Measurements from ENCODE around the gene MPPED2.
"Not testable (repeated sequence)": the region's sequence is repeated elsewhere in the genome, so short reads cannot be mapped to it uniquely, and the experiment has no call there.

The MPPED2 gene

DNA sequence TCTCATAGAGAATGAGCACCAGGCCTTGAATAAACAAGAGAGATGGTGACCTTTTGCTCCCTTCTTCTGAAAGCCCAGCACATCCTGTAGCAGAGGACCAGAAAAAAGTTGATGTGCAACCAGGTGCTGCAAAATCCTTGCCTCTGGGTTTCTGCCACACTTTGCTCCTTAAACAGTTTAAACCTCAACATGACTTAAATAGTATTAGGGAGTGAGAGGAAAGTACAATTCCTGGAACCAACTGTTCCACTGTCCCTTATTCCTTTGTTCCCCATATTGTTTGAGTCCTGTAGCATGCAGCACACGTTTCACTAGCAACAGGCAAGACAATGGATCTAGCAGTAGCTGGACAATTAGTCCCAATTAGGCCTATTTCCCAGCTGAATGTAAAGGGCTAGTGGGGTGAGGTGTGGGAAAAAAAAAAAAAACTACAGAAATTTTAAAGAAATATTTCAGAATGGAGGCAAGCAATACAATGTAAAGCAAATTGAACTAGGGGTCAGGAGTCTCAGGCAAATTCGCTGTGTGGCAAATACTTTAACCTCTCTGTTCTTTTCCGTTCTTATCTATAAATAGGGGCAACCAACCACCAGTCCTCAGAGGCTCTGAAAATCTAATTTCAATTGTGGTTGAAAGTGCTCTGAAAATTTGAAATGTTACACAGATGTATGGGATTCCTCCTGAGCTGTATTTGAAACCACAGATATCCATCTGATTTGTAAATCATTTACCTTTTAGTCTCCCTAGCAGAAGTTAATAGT lies 6.6 kb downstream of the MPPED2 start:
- no peak for DNase-seq (ENCODE audit: low read depth, low spot score)

DNA sequence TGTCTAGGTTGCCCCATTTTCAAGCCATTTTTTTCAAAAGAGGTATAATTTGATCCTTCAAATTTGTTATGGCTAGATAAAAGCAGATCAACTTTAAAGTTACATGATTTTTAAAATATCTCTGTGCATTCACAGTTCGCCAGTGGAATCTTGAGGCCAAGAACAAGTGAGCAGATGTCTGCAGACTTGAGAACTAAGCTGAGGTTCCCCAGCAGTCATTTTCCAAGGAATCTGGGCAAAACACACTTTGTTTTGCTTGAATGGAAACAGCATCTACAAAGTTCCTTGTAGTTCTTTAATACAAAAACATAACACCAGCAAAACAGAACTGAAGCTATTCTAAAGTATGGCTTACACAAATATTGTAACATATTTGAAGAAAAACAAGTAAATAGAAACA lies 7.7 kb downstream of the MPPED2 start:
- DNase-seq (ENCODE audit: low read depth, low spot score), result no peak

DNA sequence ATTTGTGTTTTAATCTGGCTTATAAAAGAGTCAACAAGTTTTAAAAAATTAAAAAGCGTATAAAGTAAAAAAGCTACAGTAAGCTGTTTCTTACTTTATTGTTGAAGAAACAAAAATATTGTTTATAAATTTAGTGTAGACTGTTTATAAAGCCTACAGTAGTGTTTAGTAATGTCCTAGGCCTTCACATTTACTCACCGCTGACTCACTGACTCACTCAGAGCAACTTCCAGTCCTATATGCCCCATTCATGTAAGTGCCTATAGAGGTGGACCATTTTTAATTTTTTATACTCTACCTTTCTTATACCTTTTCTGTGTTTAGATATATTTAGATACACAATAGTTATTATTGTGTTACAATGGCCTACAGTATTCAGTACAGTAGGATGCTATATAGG lies 12.2 kb downstream of the MPPED2 start:
- DNase-seq (ENCODE audit: low read depth, low spot score), result no peak

DNA sequence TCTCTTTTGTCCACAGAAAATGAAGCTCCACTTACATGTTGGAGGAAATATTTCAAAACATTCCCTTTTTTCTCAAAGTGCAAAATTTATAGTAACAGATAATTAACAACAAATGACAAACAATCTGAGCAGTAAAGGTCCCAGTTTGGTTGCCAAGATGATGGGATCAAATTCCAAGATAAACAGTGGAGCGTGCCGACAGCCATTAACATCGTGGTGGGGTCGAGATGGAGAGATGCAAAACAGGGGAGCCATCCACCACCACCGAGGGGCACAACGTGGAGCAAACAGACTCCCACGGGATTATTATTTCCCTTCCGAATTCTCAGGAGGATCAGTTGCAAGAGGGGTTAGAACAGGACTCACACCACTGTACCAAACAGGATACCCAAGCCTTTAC lies 17.2 kb downstream of the MPPED2 start:
- DNase-seq (ENCODE audit: low read depth, low spot score), result no peak

DNA sequence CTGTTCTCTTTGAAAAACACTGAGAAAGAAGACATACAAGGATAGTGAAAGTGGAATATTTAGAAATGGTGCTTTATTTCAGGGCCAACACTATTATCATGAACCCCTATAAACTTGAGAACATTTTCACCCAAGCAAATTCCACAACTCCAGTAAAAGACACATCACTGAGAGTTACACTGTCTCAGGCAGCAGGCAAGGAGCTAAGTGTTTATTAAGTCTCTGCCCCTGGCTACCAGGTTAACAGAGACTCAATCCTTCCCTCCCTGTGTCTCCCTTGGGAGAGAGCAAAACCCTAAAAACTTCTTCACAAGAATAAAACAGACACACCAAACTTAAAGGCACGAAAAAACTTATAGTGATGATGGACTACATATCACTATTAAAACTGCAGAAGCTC lies 18.5 kb downstream of the MPPED2 start:
- no peak for DNase-seq (ENCODE audit: low read depth, low spot score)

DNA sequence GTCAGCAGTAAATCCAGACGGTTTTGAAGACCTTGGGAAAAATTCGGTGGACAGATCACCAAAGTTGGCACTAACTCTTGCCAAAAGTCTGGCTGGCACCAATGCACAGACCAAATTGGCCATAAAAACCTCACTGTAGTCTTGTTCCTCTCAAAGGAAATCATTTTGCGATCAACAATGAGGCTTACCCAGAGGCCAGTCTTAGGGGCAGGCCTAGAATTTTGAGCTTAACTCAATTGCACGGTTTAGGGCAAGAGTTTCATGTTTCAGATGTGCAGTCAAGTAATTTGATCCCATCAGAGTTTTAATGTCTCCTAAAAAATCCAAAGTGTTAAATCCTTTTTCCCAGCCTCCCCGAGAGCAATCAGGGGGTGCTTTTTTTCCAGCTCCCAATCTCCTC lies 19.0 kb downstream of the MPPED2 start:
- DNase-seq (ENCODE audit: low read depth, low spot score), result no peak

DNA sequence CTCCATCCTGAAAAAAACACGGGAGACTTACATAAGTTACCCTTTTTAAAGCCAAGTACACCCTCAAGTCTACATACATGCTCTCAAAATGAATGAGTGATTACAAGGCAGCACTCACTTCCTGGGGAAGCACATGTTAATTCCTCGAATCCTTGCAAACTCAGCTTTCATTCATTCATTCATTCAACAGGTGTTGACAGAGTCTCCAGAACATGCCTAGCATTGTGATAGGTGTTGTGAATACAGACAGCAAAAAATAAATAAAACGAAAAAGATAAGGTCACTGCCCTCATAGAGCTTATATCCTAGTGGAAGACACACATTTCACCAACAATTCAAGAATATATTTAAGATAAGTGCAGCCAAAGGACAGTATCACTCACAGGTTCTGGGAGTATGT lies 19.7 kb downstream of the MPPED2 start:
- DNase-seq (ENCODE audit: low read depth, low spot score), result no peak

DNA sequence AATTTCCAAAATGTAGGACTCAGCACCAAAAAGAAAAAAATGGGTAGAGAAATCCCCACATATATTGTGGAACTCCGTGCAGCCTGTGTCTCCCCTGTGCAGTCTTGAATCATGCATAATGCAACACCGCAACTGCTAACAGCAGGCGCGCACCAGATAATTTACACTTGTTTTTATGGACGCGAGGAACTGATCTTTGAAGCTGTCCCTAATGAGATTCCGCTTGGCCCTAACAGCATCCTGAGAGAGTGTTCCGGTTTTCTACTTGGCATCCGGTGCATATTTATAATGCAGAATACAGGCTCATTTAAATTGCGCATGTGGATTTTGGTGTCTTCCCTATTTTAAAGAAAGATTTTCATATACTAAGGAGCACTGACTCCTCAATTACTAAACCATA lies 21.1 kb downstream of the MPPED2 start:
- no peak for DNase-seq (ENCODE audit: low read depth, low spot score)

DNA sequence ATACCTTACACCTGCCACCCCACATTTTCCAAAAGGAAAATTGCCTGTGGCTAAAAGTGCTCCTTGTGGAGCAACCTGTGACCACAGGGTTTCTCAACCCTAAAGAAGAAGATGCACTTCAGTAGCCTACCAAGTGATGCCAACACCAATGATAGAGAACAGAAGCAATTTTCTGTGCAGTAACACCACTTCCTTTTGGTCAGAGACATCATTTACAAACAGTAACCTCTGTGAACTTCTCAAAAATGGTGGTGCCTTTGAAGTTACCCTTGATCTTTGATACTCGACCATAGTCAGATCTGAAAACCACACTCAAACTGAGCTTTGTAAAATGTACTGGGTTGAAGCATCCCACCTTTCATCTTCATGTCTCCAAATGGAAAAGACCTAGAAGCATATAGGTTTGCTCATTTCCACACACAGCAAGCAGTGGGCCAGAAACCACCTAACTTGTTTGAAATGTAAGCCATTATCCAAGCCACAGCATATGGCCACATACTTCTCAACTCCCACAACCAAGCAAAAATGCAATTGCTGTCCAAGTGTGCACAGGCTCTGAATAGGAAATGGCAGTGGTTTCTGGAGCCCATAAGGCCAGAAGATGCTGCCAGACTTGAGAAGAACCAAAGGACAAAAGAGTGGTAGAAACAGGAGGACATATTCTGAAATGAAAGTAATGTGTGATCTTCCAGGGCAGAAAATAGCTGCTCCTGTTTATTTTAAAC lies 24.3 kb downstream of the MPPED2 start:
- no peak for DNase-seq (ENCODE audit: low read depth, low spot score)

DNA sequence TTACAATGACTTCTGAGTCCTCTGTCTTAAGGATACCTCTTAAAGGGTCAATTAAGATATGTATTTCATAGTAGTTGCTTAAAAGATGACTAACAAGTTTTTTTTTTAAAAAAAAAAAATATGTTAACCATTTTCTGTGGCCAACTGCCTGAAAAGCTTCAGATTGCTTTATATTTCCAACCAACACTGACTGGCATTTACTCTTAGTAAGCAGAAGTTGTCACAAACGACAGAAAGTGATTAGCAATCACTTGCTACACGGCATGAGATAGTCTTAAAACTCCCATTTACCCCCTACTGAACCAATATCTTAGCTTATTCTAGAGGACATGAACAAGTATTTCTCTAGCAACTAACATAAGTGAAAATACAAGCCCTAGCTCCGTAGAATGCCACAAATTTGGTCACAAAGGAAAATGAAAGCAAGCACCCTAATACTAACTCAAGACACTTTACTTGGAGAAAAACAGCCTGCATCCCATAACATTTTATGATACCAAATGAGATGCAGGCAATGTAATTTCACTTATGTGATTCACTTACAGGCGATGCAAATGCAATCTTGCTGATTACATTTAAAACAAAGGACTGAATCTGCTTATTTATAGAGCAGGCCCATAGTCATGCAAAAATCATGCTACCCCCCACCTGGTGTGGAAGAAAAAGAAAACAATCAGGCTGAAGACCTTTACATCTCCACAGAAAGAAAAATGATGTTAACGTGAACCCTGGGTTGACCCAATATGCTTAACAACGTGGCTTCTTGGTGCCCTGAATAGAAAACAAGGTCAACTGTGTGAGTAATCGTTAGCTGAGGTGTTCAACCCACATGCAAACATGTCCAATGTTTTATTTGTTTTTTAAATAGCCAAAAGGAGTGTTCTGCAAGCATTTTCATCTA lies 25.7 kb downstream of the MPPED2 start:
- no peak for DNase-seq (ENCODE audit: low read depth, low spot score)

DNA sequence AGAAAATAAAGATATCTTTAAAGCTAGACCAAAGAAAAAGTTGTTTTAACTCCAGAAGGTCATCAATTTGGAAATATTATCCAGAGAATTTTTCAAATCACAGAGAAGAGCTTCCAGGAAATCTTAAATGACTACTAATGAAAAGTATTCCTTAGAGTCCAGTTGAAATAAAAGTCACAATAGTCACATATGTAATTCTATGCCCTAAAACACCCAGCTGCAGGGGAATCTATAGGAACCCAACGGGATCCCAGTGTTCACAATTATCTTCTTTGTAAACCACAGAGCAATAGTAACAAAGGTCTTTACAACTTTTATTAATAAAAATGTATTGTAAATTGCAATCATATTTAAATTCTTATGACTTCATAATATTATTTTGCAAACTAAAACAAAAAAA lies 27.1 kb downstream of the MPPED2 start:
- DNase-seq (ENCODE audit: low read depth, low spot score), result no peak

DNA sequence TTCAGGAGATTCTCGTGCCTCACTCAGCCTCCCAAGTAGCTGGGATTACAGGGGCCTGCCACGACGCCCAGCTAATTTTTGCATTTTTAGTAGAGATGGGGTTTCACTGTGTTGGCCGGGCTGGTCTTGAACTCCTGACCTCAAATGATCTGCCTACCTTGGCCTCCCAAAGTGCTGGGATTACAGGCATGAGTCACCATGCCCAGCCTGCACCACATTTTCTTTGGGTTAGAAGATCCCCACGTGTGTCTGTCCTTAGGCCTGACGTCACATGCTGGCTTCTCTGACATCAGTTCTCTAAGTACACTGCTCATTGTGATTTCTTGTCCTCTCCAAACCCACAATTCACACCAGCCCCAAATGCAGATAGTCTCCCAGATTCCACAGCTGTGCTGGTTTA lies 31.6 kb downstream of the MPPED2 start:
- DNase-seq (ENCODE audit: low read depth, low spot score), result not testable (repeated sequence)

DNA sequence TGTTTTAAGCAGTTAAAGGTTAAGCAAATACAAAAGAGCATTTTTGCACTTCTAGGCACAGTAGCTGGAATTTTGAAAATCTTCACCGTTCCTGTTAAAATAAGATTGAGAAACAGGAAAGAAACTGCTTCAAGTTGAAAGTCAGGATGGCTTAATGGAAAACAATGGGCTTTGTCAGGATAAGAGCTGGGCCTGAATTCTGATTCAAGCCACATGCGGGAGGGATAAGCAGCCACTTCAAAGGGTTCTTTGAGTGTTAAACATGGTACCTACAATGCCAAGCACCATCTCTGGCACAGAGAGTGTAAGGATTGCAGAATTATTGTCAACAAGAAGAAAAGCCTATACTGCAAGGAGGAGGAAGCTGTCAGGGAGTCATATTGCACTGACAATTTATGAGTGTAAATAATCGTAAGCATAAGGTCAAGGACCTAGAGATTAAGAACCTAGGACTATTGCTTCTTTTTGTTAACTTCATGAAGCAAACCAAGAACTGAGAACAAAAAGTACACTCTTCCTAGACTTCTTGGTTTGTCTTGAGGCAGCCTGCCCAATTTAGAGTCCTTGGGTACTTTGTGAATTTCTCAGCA lies 32.5 kb downstream of the MPPED2 start:
- no peak for DNase-seq (ENCODE audit: low read depth, low spot score)

DNA sequence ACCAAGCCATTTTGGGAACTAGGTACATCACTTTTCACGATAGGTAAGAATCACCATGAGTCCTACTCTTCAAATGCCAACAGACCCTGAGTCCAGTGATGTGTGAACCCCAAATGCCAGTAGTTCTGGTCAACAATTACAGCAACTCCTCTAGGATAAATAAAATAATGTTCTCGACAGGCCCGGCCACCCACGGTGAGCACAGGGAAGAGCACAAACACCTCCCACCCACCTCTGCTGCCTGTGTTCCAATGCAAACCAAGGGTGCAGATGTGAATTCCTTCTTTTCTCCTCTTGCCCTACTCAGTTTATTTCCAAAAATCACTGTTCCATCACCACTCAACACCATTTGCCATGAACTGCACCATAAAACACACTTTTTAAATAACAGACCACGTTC lies 33.3 kb downstream of the MPPED2 start:
- DNase-seq (ENCODE audit: low read depth, low spot score), result no peak

DNA sequence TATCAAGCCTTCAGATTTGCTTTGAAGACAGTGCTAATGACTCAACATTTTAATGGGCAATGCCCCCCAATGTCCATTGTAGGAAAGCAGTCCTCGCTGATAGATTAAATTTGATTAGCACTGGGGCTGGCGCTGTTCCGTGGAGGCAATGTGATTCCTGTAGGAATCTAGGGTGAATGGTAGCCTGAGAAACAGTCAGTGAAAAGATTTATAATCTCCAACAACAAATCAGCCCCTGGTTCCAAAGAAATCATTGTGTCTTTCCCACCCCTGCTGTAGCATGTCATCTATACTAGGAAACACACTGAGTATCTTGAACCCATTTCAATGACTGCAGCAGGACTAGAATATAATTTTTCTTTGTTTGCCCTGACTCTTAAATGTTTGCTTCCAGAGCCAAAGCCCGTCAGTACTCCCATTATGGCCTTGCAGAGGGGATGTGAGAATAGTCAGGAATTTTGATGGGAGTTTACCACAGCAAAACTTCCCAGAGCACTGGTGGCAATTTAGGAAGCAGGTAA lies 36.1 kb downstream of the MPPED2 start:
- DNase-seq (ENCODE audit: low read depth, low spot score), result no peak

DNA sequence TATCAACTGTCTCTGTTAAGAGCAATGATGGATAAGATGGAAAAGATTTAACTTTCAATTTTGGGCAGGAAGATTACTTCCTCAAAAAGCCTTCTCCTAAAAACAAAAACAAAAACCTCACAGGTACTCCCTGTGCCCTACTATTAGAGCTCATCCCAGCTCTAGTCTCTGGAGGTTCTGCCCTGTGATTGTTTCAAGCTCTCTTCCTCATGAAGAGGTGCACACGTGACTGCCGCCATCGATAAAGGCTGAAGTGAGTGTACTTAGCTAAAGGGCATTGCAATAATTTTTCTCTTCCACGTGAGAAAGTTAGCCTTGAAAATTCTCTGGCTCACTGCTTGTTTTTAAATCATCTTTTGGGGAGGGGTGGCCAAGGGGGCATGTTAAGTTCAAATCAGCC lies 36.6 kb downstream of the MPPED2 start:
- DNase-seq (ENCODE audit: low read depth, low spot score), result no peak

DNA sequence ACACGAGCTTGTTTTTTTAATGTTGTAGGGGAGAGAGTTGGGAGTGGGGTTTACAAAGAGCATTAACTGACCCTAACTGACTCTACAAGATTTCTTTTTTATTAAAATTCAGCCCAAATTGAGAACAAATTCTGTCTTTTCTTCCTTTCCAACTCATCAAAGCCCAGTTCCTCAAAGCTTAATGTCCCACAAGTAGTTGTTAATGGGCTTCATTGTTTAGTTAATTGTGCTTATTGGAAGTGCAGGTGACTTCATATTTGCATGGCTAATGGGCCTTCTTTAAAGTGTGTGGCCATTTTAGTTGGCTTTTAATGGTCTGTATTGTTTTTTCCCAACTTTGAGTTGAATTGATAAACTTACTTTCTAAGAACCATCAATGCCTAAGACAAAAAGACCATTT lies 39.8 kb downstream of the MPPED2 start:
- peak; percentile 63 for DNase-seq (ENCODE audit: low read depth, low spot score)

DNA sequence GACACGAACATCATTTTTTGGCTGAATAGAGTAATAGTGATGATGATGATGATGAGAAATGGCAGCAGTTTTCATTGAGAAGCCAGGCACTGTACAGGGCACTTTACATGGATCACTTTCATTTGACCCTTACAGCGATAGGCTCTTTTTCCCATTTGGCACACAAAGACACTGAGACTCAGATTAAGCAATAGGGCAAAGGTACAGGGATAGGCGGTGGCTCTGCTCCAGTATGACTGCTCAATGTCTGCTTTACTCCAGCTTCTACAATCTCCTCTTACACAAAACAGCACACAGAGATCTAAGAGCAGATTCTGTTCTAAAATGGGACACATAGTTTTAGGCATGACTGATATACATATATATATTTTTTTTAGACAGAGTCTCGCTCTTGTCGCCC lies 40.6 kb downstream of the MPPED2 start:
- no peak for DNase-seq (ENCODE audit: low read depth, low spot score)

DNA sequence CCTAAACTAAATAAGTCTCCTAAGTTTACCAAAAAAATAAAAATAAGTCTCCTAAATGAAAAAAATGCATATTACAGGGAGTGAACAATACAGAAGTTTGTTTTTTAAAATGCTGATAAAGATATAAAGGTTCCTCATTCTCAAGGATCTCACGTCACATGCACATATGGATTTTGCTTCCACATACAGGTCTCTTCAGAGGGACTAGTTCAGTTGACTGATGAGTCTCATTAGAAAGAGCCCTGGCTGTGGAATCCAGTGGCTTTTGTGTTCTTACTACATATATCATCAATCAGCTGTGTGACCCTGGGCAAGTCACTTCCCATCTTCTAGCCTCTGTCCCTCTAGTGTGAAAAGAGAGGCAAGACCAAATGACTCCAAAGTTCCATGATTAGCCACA lies 43.1 kb downstream of the MPPED2 start:
- no peak for DNase-seq (ENCODE audit: low read depth, low spot score)

DNA sequence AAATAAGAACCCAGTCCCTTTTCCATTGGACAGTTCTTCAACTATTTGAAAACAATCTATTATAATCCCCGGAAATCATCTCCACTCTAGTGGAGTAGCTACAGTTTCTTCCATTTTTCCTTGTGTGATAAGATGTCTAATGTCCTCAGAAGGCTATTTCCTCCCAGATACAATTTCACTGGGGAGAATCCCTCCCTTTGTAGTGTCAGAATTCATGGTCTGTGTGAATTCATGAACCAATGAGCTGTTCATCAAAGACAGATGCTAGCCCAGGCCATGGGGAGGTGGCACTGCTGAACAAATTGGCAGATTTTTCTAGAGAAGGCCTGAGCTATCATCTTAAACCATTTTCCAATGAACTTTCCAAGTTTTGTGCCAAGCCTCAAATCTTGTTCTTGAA lies 45.4 kb downstream of the MPPED2 start:
- DNase-seq (ENCODE audit: low read depth, low spot score), result no peak

DNA sequence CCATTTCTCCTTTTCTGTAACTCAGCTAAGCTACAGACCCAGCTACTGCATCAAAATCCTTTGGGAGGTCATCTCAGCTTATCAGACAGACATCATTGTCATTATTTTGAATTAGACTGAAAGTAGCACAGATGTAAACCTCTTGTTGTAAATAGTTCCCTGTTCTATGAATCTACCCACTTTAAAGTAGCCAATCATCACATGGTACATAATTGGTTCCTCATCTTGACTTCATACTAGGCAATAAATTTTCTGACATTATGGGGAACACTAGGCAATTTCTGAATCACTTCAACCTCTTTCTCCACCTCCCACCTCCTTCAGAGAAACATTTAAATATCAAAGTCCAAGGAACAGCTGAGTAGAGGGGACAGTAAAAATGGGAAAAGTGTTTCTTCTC lies 47.9 kb downstream of the MPPED2 start:
- DNase-seq (ENCODE audit: low read depth, low spot score), result no peak

DNA sequence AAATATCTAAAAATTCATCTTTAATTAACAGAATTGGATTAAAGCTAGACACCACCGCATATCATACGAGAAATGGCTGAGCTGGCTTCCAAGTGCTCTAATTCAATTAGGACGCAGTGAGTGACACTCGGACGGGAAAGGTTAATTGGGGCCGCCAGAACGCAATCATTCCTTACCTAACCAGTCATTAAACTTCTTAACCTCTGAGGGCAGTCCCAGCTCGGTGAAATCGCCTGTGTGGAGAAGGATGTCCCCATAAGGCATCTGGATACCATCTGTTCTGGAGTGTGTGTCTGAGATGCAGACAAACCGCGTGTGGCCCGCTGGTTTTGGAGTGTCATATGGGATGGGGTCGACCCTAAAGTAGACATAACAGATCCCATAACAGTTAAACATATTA lies 50.3 kb downstream of the MPPED2 start:
- no peak for DNase-seq (ENCODE audit: low read depth, low spot score)
